Neuron (in vitro differentiated cells): Measurements from ENCODE around the gene PIP4P1.

ENCODE experiments used
- H2AFZ ChIP-seq: one replicate; pipeline ENCODE4 v1.6.1; 2013; ENCODE audit warnings: low read depth, mild to moderate bottlenecking, inconsistent platforms, low read length, moderate library complexity
- H3K27me3 ChIP-seq: one replicate; pipeline ENCODE4 v1.6.1; 2013; ENCODE audit warnings: low read length; ENCODE audit not compliant: insufficient read depth
- H3K36me3 ChIP-seq: one replicate; pipeline ENCODE4 v1.6.1; 2013; ENCODE audit warnings: low read length; ENCODE audit not compliant: insufficient read depth
- H3K4me1 ChIP-seq: one replicate; pipeline ENCODE4 v1.6.1; 2013; ENCODE audit warnings: low read length; ENCODE audit not compliant: insufficient read depth
- H3K4me3 ChIP-seq: 2 replicates; pipeline ENCODE4 v1.5.1; 2013; ENCODE audit warnings: mild to moderate bottlenecking, low read length, moderate library complexity
- H3K9me3 ChIP-seq: one replicate; pipeline ENCODE4 v1.6.1; 2013; ENCODE audit warnings: low read length

The PIP4P1 gene

GRCh38 chr14:20421267-20421666 lies 40.0 kb downstream of the PIP4P1 start:
- Histone ChIP-seq H3K4me3 (no peak overlapping the region), H3K36me3 (no peaks in the 10 kb centered on the region), H3K9me3 (no peaks in the 10 kb centered on the region), H3K27me3 (peaks cover 11% of the 10 kb centered on the region), H3K4me1 (peaks cover 8% of the 10 kb centered on the region), H2AFZ (no peak overlapping the region)

- peaks cover 11% of the 10 kb centered on the region for H3K27me3 ChIP-seq
- H3K4me3 ChIP-seq, result no peak overlapping the region
- H2AFZ ChIP-seq, result no peak overlapping the region
- H3K36me3 ChIP-seq, result no peaks in the 10 kb centered on the region
- H3K4me1 ChIP-seq, result peaks cover 8% of the 10 kb centered on the region
- H3K9me3 ChIP-seq, result no peaks in the 10 kb centered on the region
Observed at GRCh38 chr14:20419419-20419818, 41.8 kb downstream of the PIP4P1 start.

GRCh38 chr14:20418501-20418909 lies 42.7 kb downstream of the PIP4P1 start:
- no peak overlapping the region for H2AFZ ChIP-seq
- no peaks in the 10 kb centered on the region for H3K9me3 ChIP-seq
- peaks cover 11% of the 10 kb centered on the region for H3K27me3 ChIP-seq
- no peaks in the 10 kb centered on the region for H3K36me3 ChIP-seq
- H3K4me3 ChIP-seq, result no peak overlapping the region
- H3K4me1 ChIP-seq, result peaks cover 15% of the 10 kb centered on the region

- Histone ChIP-seq H3K9me3 (no peaks in the 10 kb centered on the region), H3K27me3 (peaks cover 11% of the 10 kb centered on the region), H2AFZ (no peak overlapping the region), H3K4me1 (peaks cover 15% of the 10 kb centered on the region), H3K36me3 (no peaks in the 10 kb centered on the region), H3K4me3 (no peak overlapping the region)
Observed at GRCh38 chr14:20417250-20418186, 43.7 kb downstream of the PIP4P1 start.

- Histone ChIP-seq H3K4me1 (peaks cover 15% of the 10 kb centered on the region), H3K4me3 (no peak overlapping the region), H3K9me3 (no peaks in the 10 kb centered on the region), H3K36me3 (no peaks in the 10 kb centered on the region), H3K27me3 (peaks cover 11% of the 10 kb centered on the region), H2AFZ (no peak overlapping the region)
Observed at GRCh38 chr14:20416223-20416622, 45.0 kb downstream of the PIP4P1 start.

GRCh38 chr14:20415782-20416206 lies 45.4 kb downstream of the PIP4P1 start:
- Histone ChIP-seq H3K4me3 (no peak overlapping the region), H2AFZ (no peak overlapping the region), H3K4me1 (peaks cover 14% of the 10 kb centered on the region), H3K27me3 (peaks cover 11% of the 10 kb centered on the region), H3K9me3 (no peaks in the 10 kb centered on the region), H3K36me3 (no peaks in the 10 kb centered on the region)

- Histone ChIP-seq H3K9me3 (no peaks in the 10 kb centered on the region), H3K27me3 (peaks cover 5% of the 10 kb centered on the region), H3K4me3 (peak overlapping the region; percentile 66), H3K4me1 (peaks cover 14% of the 10 kb centered on the region), H2AFZ (peak overlapping the region; percentile 96), H3K36me3 (no peaks in the 10 kb centered on the region)
Observed at GRCh38 chr14:20413744-20414082, 47.5 kb downstream of the PIP4P1 start.

- Histone ChIP-seq H3K4me1 (peaks cover 14% of the 10 kb centered on the region), H2AFZ (peak within 1 kb of the TSS; percentile 96), H3K36me3 (peaks cover 3% of the 10 kb centered on the region), H3K4me3 (peak within 1 kb of the TSS; percentile 66), H3K9me3 (no peaks in the 10 kb centered on the region), H3K27me3 (no peaks in the 10 kb centered on the region)
Observed at GRCh38 chr14:20412876-20413743, 48.1 kb downstream of the PIP4P1 start, which contains the start of gene TEP1. Gene TEP1, minus strand, starts transcription at chr14:20413501. Its CDS starts 5,062 bp downstream, at chr14:20408439.

GRCh38 chr14:20412411-20412810 lies 48.8 kb downstream of the PIP4P1 start:
- no peaks in the 10 kb centered on the region for H3K9me3 ChIP-seq
- no peaks in the 10 kb centered on the region for H3K27me3 ChIP-seq
- peaks cover 14% of the 10 kb centered on the region for H3K4me1 ChIP-seq
- H3K36me3 ChIP-seq, result peaks cover 10% of the 10 kb centered on the region
- peak overlapping the region; percentile 66 for H3K4me3 ChIP-seq
- H2AFZ ChIP-seq, result peak overlapping the region; percentile 96

- H3K27me3 ChIP-seq, result no peaks in the 10 kb centered on the region
- peaks cover 13% of the 10 kb centered on the region for H3K4me1 ChIP-seq
- no peak overlapping the region for H3K4me3 ChIP-seq
- H2AFZ ChIP-seq, result no peak overlapping the region
- H3K9me3 ChIP-seq, result no peaks in the 10 kb centered on the region
- peaks cover 24% of the 10 kb centered on the region for H3K36me3 ChIP-seq
Observed at GRCh38 chr14:20409226-20409625, 52.0 kb downstream of the PIP4P1 start.
